Measurements from ENCODE around the gene TJP2.

GRCh38 chr9:69236188-69236587 lies 62.1 kb downstream of the TJP2 start:
- TF ChIP-seq, protein P1, sequence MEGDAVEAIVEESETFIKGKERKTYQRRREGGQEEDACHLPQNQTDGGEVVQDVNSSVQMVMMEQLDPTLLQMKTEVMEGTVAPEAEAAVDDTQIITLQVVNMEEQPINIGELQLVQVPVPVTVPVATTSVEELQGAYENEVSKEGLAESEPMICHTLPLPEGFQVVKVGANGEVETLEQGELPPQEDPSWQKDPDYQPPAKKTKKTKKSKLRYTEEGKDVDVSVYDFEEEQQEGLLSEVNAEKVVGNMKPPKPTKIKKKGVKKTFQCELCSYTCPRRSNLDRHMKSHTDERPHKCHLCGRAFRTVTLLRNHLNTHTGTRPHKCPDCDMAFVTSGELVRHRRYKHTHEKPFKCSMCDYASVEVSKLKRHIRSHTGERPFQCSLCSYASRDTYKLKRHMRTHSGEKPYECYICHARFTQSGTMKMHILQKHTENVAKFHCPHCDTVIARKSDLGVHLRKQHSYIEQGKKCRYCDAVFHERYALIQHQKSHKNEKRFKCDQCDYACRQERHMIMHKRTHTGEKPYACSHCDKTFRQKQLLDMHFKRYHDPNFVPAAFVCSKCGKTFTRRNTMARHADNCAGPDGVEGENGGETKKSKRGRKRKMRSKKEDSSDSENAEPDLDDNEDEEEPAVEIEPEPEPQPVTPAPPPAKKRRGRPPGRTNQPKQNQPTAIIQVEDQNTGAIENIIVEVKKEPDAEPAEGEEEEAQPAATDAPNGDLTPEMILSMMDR (IDR thresholded peaks at IDR 0.05; ENCODE audit: extremely low read depth in 1 of 2, insufficient read depth in 1 of 2, low read depth in 1 of 2, low read length in 2 of 2): no peak
- TF ChIP-seq POLR2AphosphoS5 (IDR thresholded peaks at IDR 0.05; ENCODE audit: insufficient read depth, low read depth, low read length): no peak
- TF ChIP-seq EZH2 (IDR thresholded peaks at IDR 0.05; ENCODE audit: borderline replicate concordance, low read depth, low read length, severe bottlenecking): no peak
- no peak for TF ChIP-seq POLR2A (IDR thresholded peaks at IDR 0.05; ENCODE audit: low read depth, low read length)
- TF ChIP-seq GATA2 (IDR thresholded peaks at IDR 0.05; ENCODE audit: insufficient read depth, insufficient read length, low read depth, low read length): no peak
- TF ChIP-seq FOS (IDR thresholded peaks at IDR 0.05; ENCODE audit: borderline replicate concordance, insufficient read depth, low read length): no peak
- no peak for TF ChIP-seq MAX (IDR thresholded peaks at IDR 0.05; ENCODE audit: insufficient read depth, insufficient read length)
- no peak for TF ChIP-seq JUN (IDR thresholded peaks at IDR 0.05; ENCODE audit: borderline replicate concordance, insufficient read depth, insufficient read length, low read depth)
- TF ChIP-seq MYC (IDR thresholded peaks at IDR 0.05; ENCODE audit: low read depth, low read length): no peak

Measured in endothelial cell of umbilical vein (primary cell).